ENCODE data around the gene PHKG2. TPM values are rescaled to one million over a fixed set of nuclear protein-coding genes. Genes with fewer than 3 reads are reported as not detected.

Gene PHKG2
- total and polyA plus RNA-seq, 3 donors from 2014 or later, result 78.4 to 312 (median 129) TPM

DNA sequence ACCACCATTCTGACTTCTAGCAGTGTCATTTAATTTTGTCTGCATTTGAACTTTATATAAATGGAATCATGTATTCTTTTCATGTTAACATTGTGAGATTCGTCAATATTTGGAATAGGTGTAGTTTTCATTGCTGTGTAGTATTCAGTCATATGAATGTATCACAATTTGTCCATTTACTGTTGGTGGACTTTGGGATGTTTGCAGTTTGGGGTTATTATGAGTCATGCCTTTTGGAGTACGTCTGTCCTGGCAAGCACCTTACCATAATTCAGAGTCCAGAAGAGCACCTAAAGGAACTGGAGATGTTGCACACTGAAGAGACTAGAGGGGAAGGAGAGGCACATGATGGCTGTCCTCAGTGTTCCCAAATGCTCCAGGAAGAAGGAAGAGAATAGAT lies 3.1 kb upstream of the PHKG2 start:
- intact Hi-C loops (cut with DNase I; ENCODE audit: low total_unique reads), result no loop called here
- Histone ChIP-seq H3K27me3 (no peaks in the 10 kb centered on the region), H3K9me3 (no peaks in the 10 kb centered on the region), H3K36me3 (ENCODE audit: low read depth, missing control alignments) (no peaks in the 10 kb centered on the region), H3K4me3 (no peak overlapping the region), H3K27ac (no peak overlapping the region), H3K4me1 (peaks cover 17% of the 10 kb centered on the region)
- TF ChIP-seq POLR2A (IDR thresholded peaks at IDR 0.05) (no peak), CTCF (IDR thresholded peaks at IDR 0.05) (no peak)
- DNase-seq, result no peak
- whole genome bisulfite sequencing, 2 donors, result 80 to 88% methylated on average over 2 of the region's 2 CpGs

DNA sequence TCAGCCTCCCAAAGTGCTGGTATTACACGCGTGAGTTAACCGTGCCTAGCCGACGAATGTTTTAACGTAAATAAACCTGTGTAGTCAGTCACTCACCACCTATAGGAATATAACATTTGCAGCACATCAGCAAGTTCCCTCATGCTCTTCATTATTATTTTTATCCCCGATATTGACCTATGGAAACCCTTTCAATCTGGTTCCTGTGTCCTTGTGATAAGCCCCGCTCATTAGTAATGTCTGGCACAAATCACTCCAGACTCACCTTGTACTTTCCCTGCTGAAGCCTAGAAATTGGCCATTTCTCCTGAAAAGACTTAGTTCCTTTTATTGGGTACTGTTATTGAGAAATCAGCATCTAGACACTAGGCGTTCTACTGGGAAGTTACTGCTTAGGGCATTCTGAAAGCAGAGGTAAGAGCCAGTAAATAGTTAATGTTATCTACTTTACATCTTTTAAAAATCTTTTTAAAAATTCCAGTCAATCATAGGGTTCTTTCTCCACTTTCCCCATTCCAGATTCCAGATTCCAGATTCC lies 1.5 kb upstream of the PHKG2 start:
- H3K27ac ChIP-seq, result no peak overlapping the region
- intact Hi-C loops (cut with DNase I; ENCODE audit: low total_unique reads), result no loop called here

DNA sequence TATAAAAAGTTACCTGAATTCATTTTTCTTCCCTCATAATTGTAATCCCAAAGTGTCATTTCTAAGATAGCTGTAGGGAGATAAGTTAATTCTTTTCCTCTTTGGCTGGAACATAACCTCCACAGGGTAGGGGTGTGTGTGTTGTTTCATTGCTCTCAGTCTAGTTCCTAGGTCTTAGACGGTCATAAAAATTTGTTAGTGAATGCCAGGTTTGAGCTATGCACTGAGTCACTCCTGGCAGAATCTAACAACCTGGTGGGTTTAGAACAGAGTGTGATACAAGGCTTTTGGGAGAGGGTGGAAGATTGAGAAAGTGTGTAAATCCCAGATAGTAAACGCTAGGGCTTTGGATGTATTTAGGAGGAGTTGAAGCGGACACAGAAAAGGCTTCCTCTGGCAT lies 894 bp upstream of the PHKG2 start:
- peak overlapping the region; percentile 72 to 73 for H3K27ac ChIP-seq
- no peaks in the 10 kb centered on the region for H3K27me3 ChIP-seq
- peaks cover 5% of the 10 kb centered on the region for H3K4me1 ChIP-seq
- no peaks in the 10 kb centered on the region for H3K9me3 ChIP-seq
- intact Hi-C loops (cut with DNase I; ENCODE audit: low total_unique reads), result no loop called here
- H3K4me3 ChIP-seq, result peak overlapping the region; percentile 70 to 92
- TF ChIP-seq POLR2A (IDR thresholded peaks at IDR 0.05) (no peak), CTCF (IDR thresholded peaks at IDR 0.05) (no peak)
- no peak for DNase-seq
- H3K36me3 ChIP-seq (ENCODE audit: low read depth, missing control alignments), result no peaks in the 10 kb centered on the region
- WGBS, 2 donors, result 10 to 31% methylated on average over 3 of the region's 3 CpGs

More for the DNA sequence above, 1.5 kb upstream of the PHKG2 start:
- DNase-seq, result no peak
- H3K4me1 ChIP-seq, result peaks cover 5% of the 10 kb centered on the region
- H3K36me3 ChIP-seq (ENCODE audit: low read depth, missing control alignments), result no peaks in the 10 kb centered on the region
- no peak overlapping the region for H3K4me3 ChIP-seq
- H3K9me3 ChIP-seq, result no peaks in the 10 kb centered on the region
- no peaks in the 10 kb centered on the region for H3K27me3 ChIP-seq
- TF ChIP-seq POLR2A (IDR thresholded peaks at IDR 0.05), result no peak
- no peak for TF ChIP-seq CTCF (IDR thresholded peaks at IDR 0.05)
- WGBS, 2 donors, result 88 to 91% methylated on average over 9 of the region's 9 CpGs

DNA sequence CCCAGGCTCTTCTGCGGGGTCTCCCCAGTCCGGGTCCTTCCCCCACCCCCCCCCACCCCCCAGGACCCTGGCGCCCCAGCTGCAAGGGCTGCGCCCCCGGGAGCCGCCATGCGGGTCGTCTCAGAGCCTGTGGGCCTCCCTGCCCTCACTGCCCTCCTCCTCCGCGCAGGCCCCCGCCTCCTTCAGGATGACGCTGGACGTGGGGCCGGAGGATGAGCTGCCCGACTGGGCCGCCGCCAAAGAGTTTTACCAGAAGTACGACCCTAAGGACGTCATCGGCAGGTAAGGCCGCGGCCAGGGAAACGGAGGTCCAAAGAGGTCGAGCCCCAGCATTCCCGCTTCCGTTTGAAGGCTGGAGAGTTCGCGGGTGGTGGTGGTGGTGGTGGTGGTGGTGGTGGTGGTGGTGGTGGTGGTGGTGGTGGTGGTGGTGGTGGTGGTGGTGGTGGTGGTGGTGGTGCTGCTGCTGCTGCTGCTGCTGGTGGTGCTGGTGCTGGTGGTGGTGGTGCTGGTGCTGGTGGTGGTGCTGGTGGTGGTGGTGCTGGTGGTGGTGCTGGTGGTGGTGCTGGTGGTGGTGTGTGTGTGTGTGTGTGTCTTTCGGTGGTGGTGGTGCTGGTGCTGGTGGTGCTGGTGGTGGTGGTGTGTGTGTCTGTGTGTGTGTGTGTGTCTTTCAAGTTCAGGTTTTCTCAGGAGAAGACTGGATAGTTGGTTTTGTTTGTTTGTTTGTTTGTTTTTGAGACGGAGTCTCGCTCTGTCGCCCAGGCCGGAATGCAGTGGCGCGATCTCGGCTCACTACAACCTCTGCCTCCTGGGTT lies 615 bp downstream of the PHKG2 start:
- DNase-seq, result no peak
- Histone ChIP-seq H3K4me3 (peak overlapping the region; percentile 70 to 92), H3K27ac (peak overlapping the region; percentile 9 to 73), H3K9me3 (no peaks in the 10 kb centered on the region), H3K36me3 (ENCODE audit: low read depth, missing control alignments) (no peaks in the 10 kb centered on the region), H3K4me1 (peaks cover 5% of the 10 kb centered on the region), H3K27me3 (no peaks in the 10 kb centered on the region)
- TF ChIP-seq POLR2A (IDR thresholded peaks at IDR 0.05) (no peak), CTCF (IDR thresholded peaks at IDR 0.05) (no peak)
- intact Hi-C loops (cut with DNase I; ENCODE audit: low total_unique reads), result no loop called here
- WGBS, 2 donors, result 12 to 30% methylated on average over 14 to 28 of the region's 36 CpGs
